KOPT-K1 (cell line): ENCODE measurements around the gene MARK2.
"Not testable (repeated sequence)": the region's sequence is repeated elsewhere in the genome, so short reads cannot be mapped to it uniquely, and the experiment has no call there.

ENCODE experiments used
- H3K27ac ChIP-seq: fragments of 200-600 bp; sonication (generic); 2 replicates; pipeline ENCODE4 v1.5.1; 2016; ENCODE audit warnings: antibody characterized with exemption, mild to moderate bottlenecking, low read depth, low read length; ENCODE audit not compliant: poor library complexity, severe bottlenecking
- H3K36me3 ChIP-seq: fragments of 200-600 bp; sonication (generic); 2 replicates; pipeline ENCODE4 v1.5.1; 2017; ENCODE audit warnings: antibody characterized with exemption, mild to moderate bottlenecking, low read length, moderate library complexity; ENCODE audit not compliant: insufficient read depth
- H3K9me3 ChIP-seq: fragments of 200-600 bp; sonication (generic); 2 replicates; pipeline ENCODE4 v1.5.1; 2017; ENCODE audit warnings: antibody characterized with exemption, low read length, mild to moderate bottlenecking; ENCODE audit not compliant: insufficient read depth, poor library complexity, severe bottlenecking

The MARK2 gene

DNA sequence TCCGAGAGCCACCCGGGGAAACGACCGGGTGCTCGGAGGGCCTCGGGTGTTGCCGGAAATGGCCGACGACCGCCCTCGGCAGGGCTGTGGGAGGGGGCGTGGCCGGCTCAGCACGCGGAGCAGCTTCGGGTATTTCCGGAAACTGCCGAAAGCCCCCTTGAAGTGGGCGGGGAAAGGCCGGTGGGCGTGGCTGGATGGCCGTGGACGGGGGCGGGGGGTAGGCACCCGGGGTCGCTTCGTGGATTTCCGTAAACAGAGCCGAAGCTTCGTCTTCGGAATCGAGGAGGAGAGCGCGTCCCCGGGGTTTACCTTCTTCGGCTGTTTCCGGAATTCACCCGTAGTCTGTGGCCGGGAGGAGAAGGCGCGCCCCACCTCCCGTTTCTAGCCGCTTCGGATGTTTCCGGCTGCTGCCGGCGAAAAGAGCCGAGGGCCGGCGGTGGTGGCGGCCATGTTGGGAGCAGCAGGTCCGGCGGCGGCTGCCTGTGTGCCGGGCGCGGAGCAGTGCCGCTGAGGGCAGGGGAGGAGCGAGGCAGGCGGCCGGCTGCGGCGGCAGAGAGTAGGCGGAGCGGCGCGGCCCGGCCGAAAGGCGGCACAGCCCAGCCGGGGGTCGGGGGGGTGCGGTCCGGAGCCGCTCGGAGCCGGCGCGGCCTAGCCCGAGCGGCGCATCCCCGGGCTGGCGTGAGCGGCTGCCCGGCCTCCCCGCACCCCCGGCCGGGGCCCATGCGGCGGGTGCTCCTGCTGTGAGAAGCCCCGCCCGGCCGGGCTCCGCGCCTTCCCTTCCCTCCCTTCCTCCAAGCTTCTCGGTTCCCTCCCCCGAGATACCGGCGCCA is at the start of gene MARK2:
MARK2 (plus strand) TSS at position 433 of the 830 bp plus-strand sequence; CDS start at position 830, 397 bp downstream.
- Histone ChIP-seq H3K9me3 (no peaks in the 10 kb centered on the region), H3K36me3 (peaks cover 26% of the 10 kb centered on the region), H3K27ac (peak within 1 kb of the TSS; percentile 72)

DNA sequence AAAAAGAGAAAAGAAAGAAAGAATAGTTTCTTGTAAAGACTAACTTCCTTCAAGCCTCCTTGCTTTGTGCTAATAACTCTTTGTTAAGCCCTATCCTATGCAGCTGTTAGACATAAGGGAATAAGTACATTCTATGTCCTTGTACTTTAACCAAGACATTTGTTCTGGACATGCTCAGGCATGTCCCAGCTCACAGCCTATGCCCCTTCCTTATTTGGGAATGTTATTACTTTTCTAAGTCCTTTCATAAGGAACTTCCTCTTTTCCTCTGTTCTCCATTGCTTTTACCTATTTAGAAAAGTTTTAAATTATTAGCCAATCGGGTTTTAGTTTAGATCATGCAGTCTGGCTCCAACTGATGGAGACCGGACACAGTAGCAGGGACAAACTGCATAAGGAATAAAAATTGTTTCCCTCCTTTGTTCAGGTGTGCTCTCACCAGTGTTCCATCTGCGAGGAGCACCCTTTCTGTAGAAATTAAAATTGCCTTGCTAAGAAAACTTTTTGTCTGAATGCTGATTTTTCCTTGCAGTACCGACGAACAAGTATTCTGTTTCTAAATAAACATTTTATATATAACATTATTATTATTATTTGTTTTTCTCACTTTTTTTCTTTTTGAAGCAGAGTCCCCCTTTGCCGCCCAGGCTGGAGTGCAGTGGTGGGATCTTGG is 47.3 kb upstream of the MARK2 start:
- peaks cover 25% of the 10 kb centered on the region for H3K9me3 ChIP-seq
- no peak overlapping the region for H3K27ac ChIP-seq
- H3K36me3 ChIP-seq: no peaks in the 10 kb centered on the region

DNA sequence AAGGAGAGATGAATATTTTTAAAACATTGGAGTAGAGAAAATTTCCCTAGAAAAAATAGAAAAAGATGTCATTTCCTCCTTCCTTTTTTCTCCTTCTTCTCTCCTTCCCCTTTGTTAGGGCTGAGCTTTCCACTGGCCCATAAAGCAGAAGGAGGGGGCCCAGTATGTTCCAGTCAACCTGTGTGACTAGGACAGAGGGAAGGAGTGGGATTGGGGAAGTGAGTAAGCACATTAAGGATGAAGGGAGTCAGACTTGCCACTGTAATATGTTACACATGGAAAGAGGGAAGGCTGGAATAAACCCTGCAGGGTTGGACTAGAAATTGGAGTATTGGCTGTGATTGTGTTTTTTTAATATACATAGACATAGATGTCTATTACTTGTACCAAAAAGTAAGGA is 45.7 kb upstream of the MARK2 start:
- H3K27ac ChIP-seq: no peak overlapping the region
- no peaks in the 10 kb centered on the region for H3K36me3 ChIP-seq
- H3K9me3 ChIP-seq: peaks cover 25% of the 10 kb centered on the region

DNA sequence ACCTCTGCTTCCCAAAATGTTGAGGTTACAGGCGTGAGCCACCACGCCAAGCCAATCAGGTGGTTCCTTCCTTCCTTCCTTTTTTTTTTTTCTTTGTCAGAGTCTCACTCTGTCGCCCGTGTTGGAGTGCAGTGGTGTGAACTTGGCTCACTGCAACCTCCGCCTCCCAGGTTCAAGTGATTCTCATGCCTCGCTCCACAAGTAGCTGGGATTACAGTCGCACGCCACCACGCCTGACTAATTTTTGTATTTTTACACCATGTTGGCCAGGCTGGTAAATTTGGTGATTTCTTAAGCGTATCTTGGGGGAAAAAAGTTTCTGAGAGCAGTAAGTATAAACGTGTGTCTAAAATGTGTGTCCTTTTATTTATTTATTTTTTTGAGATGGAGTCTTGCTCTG is 43.8 kb upstream of the MARK2 start:
- H3K9me3 ChIP-seq: peaks cover 25% of the 10 kb centered on the region
- H3K36me3 ChIP-seq: no peaks in the 10 kb centered on the region
- no peak overlapping the region for H3K27ac ChIP-seq

DNA sequence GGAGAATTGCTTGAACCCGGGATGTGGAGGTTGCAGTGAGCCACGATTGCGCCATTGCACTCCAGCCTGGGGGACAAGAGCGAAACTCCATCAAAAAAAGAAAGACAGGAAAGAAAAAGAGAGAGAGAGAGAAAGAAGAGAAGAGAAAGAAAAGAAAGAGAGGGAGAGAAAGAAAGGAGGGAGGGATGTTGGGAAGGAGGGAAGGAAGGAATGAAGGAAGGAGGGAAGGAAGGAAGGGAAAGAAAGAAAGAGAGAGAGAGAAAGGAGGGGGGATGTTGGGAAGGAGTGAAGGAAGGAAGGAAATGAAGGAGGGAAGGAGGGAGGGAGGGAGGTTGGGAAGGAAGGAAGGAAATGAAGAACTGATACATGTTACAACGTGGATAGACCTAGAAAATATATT is 38.0 kb upstream of the MARK2 start:
- H3K9me3 ChIP-seq: no peaks in the 10 kb centered on the region
- no peak overlapping the region for H3K27ac ChIP-seq
- H3K36me3 ChIP-seq: no peaks in the 10 kb centered on the region

DNA sequence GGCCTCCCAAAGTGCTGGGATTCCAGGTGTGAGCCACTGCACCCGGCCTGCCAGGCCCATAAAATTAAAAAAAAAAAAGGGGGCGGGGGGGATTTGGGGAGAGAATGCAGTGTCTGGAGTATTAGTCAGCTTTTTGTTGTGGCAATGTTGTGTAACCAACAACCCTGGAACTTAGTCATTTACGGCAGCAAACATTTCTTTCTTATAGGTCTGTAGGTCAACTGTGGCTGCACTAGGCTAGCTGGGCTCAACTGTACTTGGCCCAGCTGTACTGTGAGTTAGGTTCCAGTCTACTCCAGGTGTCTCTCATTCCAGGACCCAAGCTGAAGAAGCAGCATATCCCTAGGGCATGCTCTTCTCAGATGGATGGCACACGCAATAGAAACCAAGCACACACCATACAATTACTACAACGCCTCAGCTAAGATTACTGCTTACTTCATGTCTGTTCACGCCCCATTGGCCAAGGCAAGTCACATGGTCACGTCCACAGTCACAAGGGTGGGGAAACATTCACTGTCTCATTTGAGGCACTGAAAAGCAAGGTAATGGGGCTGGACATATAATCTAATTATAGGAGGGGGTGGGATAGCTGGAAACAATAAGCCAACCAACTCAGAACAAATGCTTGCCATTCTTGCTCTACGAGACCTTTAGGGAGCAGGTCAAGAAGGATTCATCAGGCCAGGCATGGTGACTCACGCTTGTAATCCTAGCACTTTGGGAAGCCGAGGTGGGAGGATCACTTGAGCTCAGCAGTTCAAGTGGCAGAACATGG is 36.1 kb upstream of the MARK2 start:
- Histone ChIP-seq H3K9me3 (no peaks in the 10 kb centered on the region), H3K27ac (no peak overlapping the region)

DNA sequence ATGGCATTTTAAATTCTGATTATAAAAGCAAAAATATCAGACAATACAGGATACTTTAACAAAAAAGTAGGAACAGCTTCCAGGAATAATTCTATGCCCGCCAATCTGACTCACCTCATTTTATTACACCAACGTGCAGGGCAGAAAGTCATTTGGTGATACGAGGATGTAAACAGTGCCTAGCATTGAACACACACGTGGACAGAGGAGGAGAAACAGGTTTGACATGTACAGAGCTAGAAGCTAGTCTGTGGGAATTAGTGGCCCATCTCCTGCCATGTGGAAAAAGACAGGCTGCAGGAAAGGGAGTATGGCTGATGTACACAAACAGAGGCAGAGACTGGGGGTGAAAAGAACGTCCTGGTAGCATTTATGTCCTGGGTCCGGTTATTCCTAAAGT is 34.7 kb upstream of the MARK2 start:
- H3K36me3 ChIP-seq: no peaks in the 10 kb centered on the region
- no peaks in the 10 kb centered on the region for H3K9me3 ChIP-seq
- H3K27ac ChIP-seq: no peak overlapping the region

More for the DNA sequence above, 36.1 kb upstream of the MARK2 start:
- no peaks in the 10 kb centered on the region for H3K36me3 ChIP-seq

DNA sequence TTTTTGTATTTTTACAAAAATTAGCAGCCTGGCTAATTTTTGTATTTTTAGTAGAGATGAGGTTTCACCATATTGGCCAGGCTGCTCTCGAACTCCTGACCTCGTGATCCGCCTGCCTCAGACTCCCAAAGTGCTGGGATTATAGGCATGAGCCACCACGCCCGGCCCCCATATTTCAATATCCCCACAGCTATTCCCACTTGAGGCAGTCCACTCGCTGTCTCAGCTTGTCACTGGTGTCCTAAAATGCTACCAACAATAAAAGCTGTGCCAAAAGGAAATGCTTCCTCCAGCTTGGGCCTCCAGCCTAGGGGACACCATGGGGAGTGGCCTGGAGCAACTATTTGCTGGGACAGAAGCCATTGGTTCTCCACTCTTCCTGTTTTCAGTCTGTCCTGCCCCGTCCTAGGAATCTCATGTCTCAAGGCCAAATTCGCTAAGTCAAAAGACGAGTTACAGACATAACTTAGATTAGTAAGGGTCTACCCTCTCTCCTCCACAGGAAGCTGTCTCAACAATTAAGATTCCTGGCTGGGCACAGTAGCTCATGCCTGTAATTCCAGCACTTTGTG is 33.0 kb upstream of the MARK2 start:
- Histone ChIP-seq H3K9me3 (no peaks in the 10 kb centered on the region), H3K27ac (no peak overlapping the region), H3K36me3 (no peaks in the 10 kb centered on the region)

DNA sequence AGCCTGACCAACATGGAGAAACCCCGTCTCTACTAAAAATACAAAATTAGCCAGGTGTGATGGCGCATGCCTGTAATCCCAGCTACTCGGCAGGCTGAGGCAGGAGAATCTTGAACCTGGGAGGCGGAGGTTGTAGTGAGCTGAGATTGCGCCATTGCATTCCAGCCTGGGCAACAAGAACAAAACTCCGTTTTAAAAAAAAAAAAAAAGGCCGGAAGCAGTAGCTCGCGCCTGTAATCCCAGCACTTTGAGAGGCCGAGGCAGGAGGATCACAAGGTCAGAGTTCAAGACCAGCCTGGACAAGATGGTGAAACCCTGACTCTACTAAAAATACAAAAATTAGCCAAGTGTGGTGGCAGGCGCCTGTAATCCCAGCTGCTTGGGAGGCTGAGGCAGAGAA is 28.5 kb upstream of the MARK2 start:
- not testable (repeated sequence) for H3K9me3 ChIP-seq, H3K36me3 ChIP-seq, H3K27ac ChIP-seq

DNA sequence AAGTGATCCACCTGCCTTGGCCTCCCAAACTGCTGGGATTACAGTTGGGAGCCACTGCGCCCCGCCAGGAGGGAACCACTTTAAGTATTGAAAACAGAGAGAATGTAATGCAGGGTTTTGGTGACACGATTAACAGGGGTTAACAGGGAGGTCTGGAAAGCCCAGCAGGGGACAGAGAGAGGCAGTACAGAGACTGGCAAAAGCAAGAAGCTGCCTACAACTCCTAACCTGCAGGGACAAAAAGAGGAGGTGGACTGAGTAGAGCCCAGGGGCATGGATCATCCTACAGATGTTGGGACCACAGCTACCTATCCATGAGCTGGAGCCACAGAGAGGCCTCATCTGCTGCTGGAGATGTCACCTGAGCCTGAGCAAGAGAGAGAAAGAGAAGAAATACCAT is 27.4 kb upstream of the MARK2 start:
- Histone ChIP-seq H3K36me3 (peaks cover 17% of the 10 kb centered on the region), H3K9me3 (no peaks in the 10 kb centered on the region), H3K27ac (no peak overlapping the region)

DNA sequence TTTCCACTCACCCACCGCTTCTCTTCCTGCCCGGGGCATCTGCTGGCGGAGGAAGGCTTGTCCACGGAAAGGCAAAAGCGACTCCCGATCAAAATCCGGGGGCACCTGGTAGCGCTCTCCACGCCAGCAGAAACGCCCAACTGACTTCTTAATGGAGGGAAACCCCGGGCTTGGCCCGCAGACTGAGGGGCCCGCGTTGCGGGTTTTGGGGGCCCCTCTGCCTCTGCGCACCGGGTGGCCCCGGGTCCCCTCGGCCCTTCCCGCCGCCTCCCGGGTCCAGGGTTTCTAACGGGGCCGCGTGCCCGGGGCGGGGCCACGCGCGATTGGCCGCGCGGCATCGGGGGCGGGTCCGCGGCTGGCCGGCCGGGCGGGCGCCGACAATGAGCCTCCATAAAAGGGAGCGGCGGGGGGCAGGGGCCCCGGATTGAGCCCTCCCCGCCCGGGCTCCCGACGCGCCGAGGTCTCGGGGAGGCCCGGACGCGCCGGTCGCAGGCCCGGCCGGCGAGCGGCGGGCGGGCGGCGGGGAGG is 25.8 kb upstream of the MARK2 start, which contains the start of gene SPINDOC:
SPINDOC (plus strand) TSS at position 422 of the 528 bp plus-strand sequence. CDS start 231 bp downstream, outside the sequence.
- H3K36me3 ChIP-seq: peaks cover 33% of the 10 kb centered on the region
- peak within 1 kb of the TSS; percentile 78 for H3K27ac ChIP-seq
- no peaks in the 10 kb centered on the region for H3K9me3 ChIP-seq

DNA sequence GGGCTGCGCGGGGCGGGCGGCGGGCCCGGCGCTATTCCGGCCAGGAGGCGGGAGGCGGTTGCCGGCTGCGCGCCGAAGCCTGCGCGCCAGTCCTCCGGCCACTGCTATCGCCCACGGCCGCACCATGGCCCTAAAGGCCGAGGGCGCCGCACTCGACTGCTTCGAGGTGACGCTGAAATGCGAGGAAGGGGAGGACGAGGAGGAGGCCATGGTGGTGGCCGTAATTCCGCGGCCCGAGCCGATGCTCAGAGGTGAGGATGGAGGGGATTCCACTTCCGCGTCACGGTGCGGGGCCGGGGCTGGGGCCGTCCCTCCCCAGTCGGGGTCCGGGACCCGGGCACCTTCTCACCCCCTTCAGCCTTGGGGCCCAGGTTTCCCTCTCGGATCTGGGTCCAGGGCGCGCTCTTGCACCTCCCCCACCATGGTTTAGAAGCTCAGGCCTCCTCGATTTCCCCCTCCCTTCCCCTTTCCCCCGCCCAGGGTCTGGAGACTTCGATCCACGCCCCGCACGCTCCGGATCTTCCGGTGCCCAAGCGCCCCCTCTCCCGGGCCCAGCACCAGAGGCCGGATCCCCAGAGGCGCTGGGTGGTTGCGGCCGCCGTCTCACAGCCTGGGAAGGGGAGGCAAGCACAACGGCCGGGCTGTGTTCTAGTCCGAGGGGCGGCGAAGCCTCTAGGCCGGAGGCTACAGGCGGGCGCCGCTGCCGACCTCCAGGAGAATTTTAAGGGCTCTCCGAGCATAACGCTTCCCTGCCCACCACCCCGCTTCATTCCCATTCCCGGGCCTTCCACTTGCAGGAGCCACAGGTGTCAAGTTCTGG is 25.1 kb upstream of the MARK2 start:
- peaks cover 39% of the 10 kb centered on the region for H3K36me3 ChIP-seq
- H3K9me3 ChIP-seq: no peaks in the 10 kb centered on the region
- H3K27ac ChIP-seq: peak overlapping the region; percentile 78

DNA sequence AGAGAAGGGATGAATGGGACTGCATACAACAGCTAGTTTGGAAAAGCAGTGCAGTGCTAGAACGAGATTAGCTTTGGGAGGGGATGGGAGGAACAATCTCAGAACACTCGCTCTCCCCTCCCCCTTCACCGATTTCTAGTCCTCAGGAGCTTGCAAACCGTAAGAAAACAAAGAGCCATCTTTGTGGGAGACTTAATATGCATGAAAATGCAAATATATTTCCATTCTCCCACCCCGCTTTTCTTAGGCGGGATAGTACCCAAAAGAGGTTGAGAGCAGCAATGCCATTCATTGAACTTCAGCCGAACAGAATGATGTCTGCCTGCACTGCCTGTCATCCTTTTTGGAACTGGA is 24.6 kb upstream of the MARK2 start:
- H3K27ac ChIP-seq: peak overlapping the region; percentile 78
- H3K9me3 ChIP-seq: no peaks in the 10 kb centered on the region
- H3K36me3 ChIP-seq: peaks cover 45% of the 10 kb centered on the region

DNA sequence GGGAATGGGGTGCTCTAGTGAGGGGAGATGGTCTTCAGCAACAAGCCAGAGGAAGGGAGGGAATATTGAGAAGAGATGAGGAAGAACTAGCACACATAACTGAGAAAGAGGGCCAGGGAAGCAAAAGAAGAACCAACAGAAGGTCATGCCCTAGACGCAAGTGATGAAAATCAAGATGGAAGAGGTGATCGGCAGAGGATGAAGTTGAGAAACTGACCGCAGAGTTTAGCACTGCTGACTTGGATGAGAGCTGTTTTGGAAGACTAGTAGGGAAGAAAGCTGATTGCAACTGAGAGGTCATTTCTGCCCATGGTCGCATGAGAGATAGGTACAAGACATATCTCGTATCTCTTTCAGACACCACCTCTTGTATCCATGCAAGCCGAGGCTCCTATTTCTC is 22.7 kb upstream of the MARK2 start:
- Histone ChIP-seq H3K36me3 (peaks cover 63% of the 10 kb centered on the region), H3K27ac (no peak overlapping the region), H3K9me3 (no peaks in the 10 kb centered on the region)
